HepG2 (cell line): Measurements from ENCODE around the gene PTPN2. TPM values are rescaled to one million over a fixed set of nuclear protein-coding genes. Genes with fewer than 3 reads are reported as not detected.

ENCODE experiments used
- AKNA ChIP-seq: sonication (generic); formaldehyde crosslinking; IDR thresholded peaks from 2 replicates; pipeline ENCODE4 v1.4.0; 2020; ENCODE audit warnings: missing genetic modification reagents, borderline replicate concordance
- POGK ChIP-seq: sonication (generic); formaldehyde crosslinking; conservative IDR thresholded peaks from 2 replicates; pipeline ENCODE4 v1.8.0; 2022; ENCODE audit warnings: mild to moderate bottlenecking, moderate library complexity, missing genetic modification reagents
- SMAD1 ChIP-seq: sonication (generic); formaldehyde crosslinking; IDR thresholded peaks from 2 replicates; pipeline ENCODE4 v1.4.0; 2020; ENCODE audit warnings: missing genetic modification reagents, low read depth, mild to moderate bottlenecking, borderline replicate concordance
- ZNF691 ChIP-seq: sonication (generic); formaldehyde crosslinking; IDR thresholded peaks from 2 replicates; pipeline ENCODE4 v1.4.0; 2020; ENCODE audit warnings: missing genetic modification reagents, low read depth, mild to moderate bottlenecking, borderline replicate concordance
- ZSCAN20 ChIP-seq: sonication (generic); formaldehyde crosslinking; IDR thresholded peaks from 2 replicates; pipeline ENCODE4 v1.4.0; 2020; ENCODE audit warnings: missing genetic modification reagents, mild to moderate bottlenecking, borderline replicate concordance
- polyA plus RNA-seq, 8 experiments: library from polyadenylated mRNA; depleted of rRNA in 3 of 8; stranded (reverse) in 7 of 8; unstranded in 1 of 8; fragments of >200 nt; fragmentation: Illumina TruSeq in 4 of 8; extraction: Trizol in 4 of 8; gene quantifications; 2 replicates each; pipeline versions ENCODE4 v1.2.1 to v1.2.3, GENCODE V29; 2011 to 2016; ENCODE audit warnings: low read depth in 4 of 8, missing spikeins in 1 of 8, mixed read lengths in 1 of 8; ENCODE audit not compliant: insufficient read depth in 1 of 8
- total RNA-seq, 5 experiments: library from RNA; depleted of rRNA; stranded (reverse); fragments of >200 nt; fragmentation: Illumina TruSeq; extraction: Trizol; gene quantifications; 2 replicates each; pipeline ENCODE4 v1.2.3, GENCODE V29; 2016; ENCODE audit warnings: low read depth in 1 of 5

Gene PTPN2
- total and polyA plus RNA-seq, 2 of the 13 experiments (the other 11 are each of a cell fraction or from before 2014, with no cell fraction given) = 24.9 to 41.5 TPM

GRCh38 chr18:12852566-12853315, 31.3 kb downstream of the PTPN2 start (continued):
- TF ChIP-seq AKNA (CRISPR knock-in tag) (no peak), SMAD1 (CRISPR knock-in tag) (no peak), ZNF691 (no peak), ZSCAN20 (CRISPR knock-in tag) (no peak), POGK (CRISPR knock-in tag) (no peak)
